Thyroid gland (tissue), 4 donors: ENCODE data around the gene TNN. TPM values are rescaled to one million over a fixed set of nuclear protein-coding genes. Genes with fewer than 3 reads are reported as not detected.

Experiments
- DNase-seq, 2 donors: peaks; one replicate each; pipeline ENCODE4 v3.0.0-alpha.2; 2019
- H3K27ac ChIP-seq, 3 donors: fragments of 200-600 bp; sonication (generic); 1 replicate in 2 of 3; 2 replicates in 1 of 3; pipeline ENCODE4 v1.5.1; 2016 to 2019; ENCODE audit warnings: mild to moderate bottlenecking in 1 of 3, moderate library complexity in 1 of 3
- H3K27me3 ChIP-seq: fragments of 200-600 bp; sonication (generic); one replicate; pipeline ENCODE4 v1.5.1; 2019
- H3K36me3 ChIP-seq, 2 donors: fragments of 200-600 bp; sonication (generic); one replicate each; pipeline ENCODE4 v1.5.1; 2016 to 2019
- H3K4me1 ChIP-seq, 2 donors: fragments of 200-600 bp; sonication (generic); one replicate each; pipeline ENCODE4 v1.5.1; 2017 to 2019
- H3K4me3 ChIP-seq, 3 donors: fragments of 200-600 bp; sonication (generic); replicated peaks in 1 of 3; 1 replicate in 2 of 3; 2 replicates in 1 of 3; pipeline ENCODE4 v1.5.1; 2016; ENCODE audit warnings: mild to moderate bottlenecking in 1 of 3
- H3K9me3 ChIP-seq: fragments of 200-600 bp; sonication (generic); one replicate; pipeline ENCODE4 v1.5.1; 2017
- CTCF ChIP-seq, 6 experiments: fragments of 200-600 bp in 3 of 6; fragments of 450-650 bp in 3 of 6; sonication (generic) in 3 of 6; IDR thresholded peaks; one replicate each; pipeline ENCODE4 v1.5.1; 2016 to 2019; ENCODE audit warnings: antibody characterized with exemption in 6 of 6, mild to moderate bottlenecking in 2 of 6, inconsistent platforms in 1 of 6, moderate library complexity in 1 of 6
- POLR2A ChIP-seq, 2 donors: fragments of 450-650 bp; IDR thresholded peaks; one replicate each; pipeline ENCODE4 v1.6.1; 2017; ENCODE audit warnings: antibody characterized with exemption in 2 of 2, mild to moderate bottlenecking in 2 of 2, moderate library complexity in 1 of 2
- WGBS, 2 donors: methylation state at CpG; one replicate each; pipeline ENCODE4 v1.1.5; 2017; 5-methylcytosine and 5-hydroxymethylcytosine counted together
- intact Hi-C: fragments of 100-400 bp; cut with DNase I; formaldehyde crosslinking; loops from one replicate; pipeline ENCODE4 v1.15.1; 2023
- total RNA-seq, 4 donors: library from RNA; depleted of rRNA; stranded (reverse); fragments of >200 nt; gene quantifications; one replicate each; pipeline ENCODE4 v1.2.3, GENCODE V29; 2016

Gene TNN
- total RNA-seq, 4 donors from 2014 or later: 0.27 to 1.3 (median 0.44) TPM

GRCh38 chr1:175045519-175045918 lies 22.1 kb upstream of the TNN start:
- Histone ChIP-seq H3K4me3 (no peak overlapping the region), H3K36me3 (no peaks in the 10 kb centered on the region), H3K4me1 (no peaks in the 10 kb centered on the region), H3K27ac (no peak overlapping the region), H3K9me3 (no peaks in the 10 kb centered on the region), H3K27me3 (no peaks in the 10 kb centered on the region)
- no peak for DNase-seq
- TF ChIP-seq CTCF (IDR thresholded peaks at IDR 0.05) (no peak), POLR2A (IDR thresholded peaks at IDR 0.05) (no peak)
- WGBS, 2 donors: 95 to 98% methylated on average over 32 of the region's 32 CpGs
- intact Hi-C loops: no loop called here

GRCh38 chr1:175050992-175051391 lies 16.6 kb upstream of the TNN start:
- DNase-seq: no peak
- Histone ChIP-seq H3K27ac (no peak overlapping the region), H3K4me1 (no peaks in the 10 kb centered on the region), H3K27me3 (no peaks in the 10 kb centered on the region), H3K9me3 (no peaks in the 10 kb centered on the region), H3K36me3 (no peaks in the 10 kb centered on the region), H3K4me3 (no peak overlapping the region)
- no peak for TF ChIP-seq POLR2A (IDR thresholded peaks at IDR 0.05)
- no peak for TF ChIP-seq CTCF (IDR thresholded peaks at IDR 0.05)
- WGBS, 2 donors: 93 to 97% methylated on average over 2 of the region's 2 CpGs
- intact Hi-C loops: no loop called here

- intact Hi-C loops: no loop called here
Measured at GRCh38 chr1:175054736-175055135, 12.9 kb upstream of the TNN start.

GRCh38 chr1:175062339-175062738 lies 5.3 kb upstream of the TNN start:
- H3K36me3 ChIP-seq: no peaks in the 10 kb centered on the region
- H3K27ac ChIP-seq: no peak overlapping the region
- no peaks in the 10 kb centered on the region for H3K9me3 ChIP-seq
- no peaks in the 10 kb centered on the region for H3K27me3 ChIP-seq
- WGBS, 2 donors: 64 to 86% methylated on average over 1 of the region's 1 CpG
- no peak overlapping the region for H3K4me3 ChIP-seq
- TF ChIP-seq POLR2A (IDR thresholded peaks at IDR 0.05) (no peak), CTCF (IDR thresholded peaks at IDR 0.05) (no peak)
- H3K4me1 ChIP-seq: no peaks in the 10 kb centered on the region
- no peak for DNase-seq
- intact Hi-C loops: no loop called here

More at GRCh38 chr1:175054736-175055135, 12.9 kb upstream of the TNN start:
- Histone ChIP-seq H3K36me3 (no peaks in the 10 kb centered on the region), H3K4me1 (no peaks in the 10 kb centered on the region), H3K27ac (no peak overlapping the region), H3K27me3 (no peaks in the 10 kb centered on the region), H3K4me3 (no peak overlapping the region), H3K9me3 (no peaks in the 10 kb centered on the region)
- DNase-seq: no peak
- 75 to 86% methylated on average over 3 of the region's 3 CpGs for WGBS, 2 donors
- TF ChIP-seq POLR2A (IDR thresholded peaks at IDR 0.05): no peak
- no peak for TF ChIP-seq CTCF (IDR thresholded peaks at IDR 0.05)

- TF ChIP-seq CTCF (IDR thresholded peaks at IDR 0.05): no peak
- TF ChIP-seq POLR2A (IDR thresholded peaks at IDR 0.05): no peak
- Histone ChIP-seq H3K9me3 (no peaks in the 10 kb centered on the region), H3K36me3 (no peaks in the 10 kb centered on the region), H3K27ac (no peak overlapping the region), H3K27me3 (no peaks in the 10 kb centered on the region), H3K4me3 (no peak overlapping the region), H3K4me1 (no peaks in the 10 kb centered on the region)
- no peak for DNase-seq
- 50 to 60% methylated on average over 2 of the region's 2 CpGs for WGBS, 2 donors
- intact Hi-C loops: no loop called here
Measured at GRCh38 chr1:175062858-175063257, 4.8 kb upstream of the TNN start.
